Measurements from ENCODE around the gene ZNF740. TPM values are rescaled to one million over a fixed set of nuclear protein-coding genes. Genes with fewer than 3 reads are reported as not detected.

Gene ZNF740
- polyA plus RNA-seq, 1 donor (not counting 4 experiments of a cell fraction or from before 2014, with no cell fraction given): 11.8 TPM

- TF ChIP-seq EZH2 (IDR thresholded peaks at IDR 0.05; ENCODE audit: low read length): no peak
- TF ChIP-seq CTCF (optimal IDR thresholded peaks at IDR 0.05 in 1 of 3, IDR thresholded peaks at IDR 0.05 in 1 of 3, conservative IDR thresholded peaks at IDR 0.05 in 1 of 3; ENCODE audit: extremely low read depth in 1 of 3, insufficient read depth in 2 of 3, low read length in 3 of 3): no peak
- dilution Hi-C loops (cut with MboI; ENCODE audit: extremely low pct_ligation_motif_present, low sequenced_read_pairs): no loop called here
- Histone ChIP-seq H3K9ac (ENCODE audit: control insufficient read depth, extremely low read depth, insufficient read depth, low read length) (no peak overlapping the region), H3K27ac (ENCODE audit: control insufficient read depth, insufficient read depth, low read length) (no peak overlapping the region), H3K9me3 (ENCODE audit: control insufficient read depth, low read depth, low read length) (no peaks in the 10 kb centered on the region), H3K79me2 (ENCODE audit: control insufficient read depth, insufficient read depth, low read length) (peaks cover 14% of the 10 kb centered on the region), H4K20me1 (ENCODE audit: control insufficient read depth, extremely low read depth, insufficient read depth, low read length) (no peaks in the 10 kb centered on the region), H3K9me1 (ENCODE audit: control insufficient read depth, extremely low read depth, insufficient read depth, low read length) (no peaks in the 10 kb centered on the region), H3K27me3 (ENCODE audit: control insufficient read depth, extremely low read depth, insufficient read depth, low read length) (no peaks in the 10 kb centered on the region), H3K36me3 (ENCODE audit: control insufficient read depth in 2 of 2, extremely low read depth in 1 of 2, insufficient read depth in 2 of 2, low read length in 2 of 2) (peaks cover 28 to 32% of the 10 kb centered on the region in 2 experiments), H3K4me3 (ENCODE audit: control insufficient read depth in 2 of 3, extremely low read depth in 1 of 3, insufficient read depth in 2 of 3, low read depth in 1 of 3, low read length in 3 of 3) (no peak overlapping the region), H3K4me1 (ENCODE audit: control insufficient read depth, extremely low read depth, insufficient read depth, low read length) (peaks cover 16% of the 10 kb centered on the region), H3K4me2 (ENCODE audit: control insufficient read depth, extremely low read depth, insufficient read depth, low read depth, low read length) (no peak overlapping the region), H2AFZ (ENCODE audit: control insufficient read depth, low read length) (no peak overlapping the region)
- FAIRE-seq (no peak), DNase-seq (ENCODE audit: low read depth, low spot score) (no peak)
These were observed 4.3 kb downstream of the ZNF740 start for GRCh38 chr12:53184828-53185227.

- no peak overlapping the region for H3K9ac ChIP-seq (ENCODE audit: control insufficient read depth, extremely low read depth, insufficient read depth, low read length)
- peaks cover 28 to 32% of the 10 kb centered on the region in 2 experiments for H3K36me3 ChIP-seq (ENCODE audit: control insufficient read depth in 2 of 2, extremely low read depth in 1 of 2, insufficient read depth in 2 of 2, low read length in 2 of 2)
- no peak overlapping the region for H3K27ac ChIP-seq (ENCODE audit: control insufficient read depth, insufficient read depth, low read length)
- no peak for TF ChIP-seq EZH2 (IDR thresholded peaks at IDR 0.05; ENCODE audit: low read length)
- no peak for TF ChIP-seq CTCF (optimal IDR thresholded peaks at IDR 0.05 in 1 of 3, IDR thresholded peaks at IDR 0.05 in 1 of 3, conservative IDR thresholded peaks at IDR 0.05 in 1 of 3; ENCODE audit: extremely low read depth in 1 of 3, insufficient read depth in 2 of 3, low read length in 3 of 3)
- dilution Hi-C loops (cut with MboI; ENCODE audit: extremely low pct_ligation_motif_present, low sequenced_read_pairs): no loop called here
- H3K4me2 ChIP-seq (ENCODE audit: control insufficient read depth, extremely low read depth, insufficient read depth, low read depth, low read length): no peak overlapping the region
- H3K79me2 ChIP-seq (ENCODE audit: control insufficient read depth, insufficient read depth, low read length): peaks cover 14% of the 10 kb centered on the region
- DNase-seq (ENCODE audit: low read depth, low spot score): no peak
- H3K27me3 ChIP-seq (ENCODE audit: control insufficient read depth, extremely low read depth, insufficient read depth, low read length): no peaks in the 10 kb centered on the region
- peaks cover 14% of the 10 kb centered on the region for H3K4me1 ChIP-seq (ENCODE audit: control insufficient read depth, extremely low read depth, insufficient read depth, low read length)
- no peak for FAIRE-seq
- H3K9me3 ChIP-seq (ENCODE audit: control insufficient read depth, low read depth, low read length): no peaks in the 10 kb centered on the region
- H3K4me3 ChIP-seq (ENCODE audit: control insufficient read depth in 2 of 3, extremely low read depth in 1 of 3, insufficient read depth in 2 of 3, low read depth in 1 of 3, low read length in 3 of 3): no peak overlapping the region
- no peaks in the 10 kb centered on the region for H4K20me1 ChIP-seq (ENCODE audit: control insufficient read depth, extremely low read depth, insufficient read depth, low read length)
- H3K9me1 ChIP-seq (ENCODE audit: control insufficient read depth, extremely low read depth, insufficient read depth, low read length): no peaks in the 10 kb centered on the region
- no peak overlapping the region for H2AFZ ChIP-seq (ENCODE audit: control insufficient read depth, low read length)
These were observed 5.1 kb downstream of the ZNF740 start for GRCh38 chr12:53185582-53186153.
